Measurements from ENCODE around the gene CDK5RAP1.

Gene CDK5RAP1

GRCh38 chr20:33333616-33334015 is 67.7 kb downstream of the CDK5RAP1 start:
- Mint-ChIP-seq H3K9me3 (no peaks in the 10 kb centered on the region), H3K4me3 (no peak overlapping the region), H3K27me3 (peaks cover 62% of the 10 kb centered on the region), H3K27ac (ENCODE audit: low read depth) (no peak overlapping the region), H3K36me3 (ENCODE audit: insufficient read depth) (no peaks in the 10 kb centered on the region), H3K4me1 (no peaks in the 10 kb centered on the region)
- DNase-seq (ENCODE audit: low spot score in 2 of 2) (no peak), ATAC-seq (replicated peaks; ENCODE audit: extremely low read depth, poor library complexity, severe bottlenecking) (no peak)

- Mint-ChIP-seq H3K27me3 (peaks cover 68% of the 10 kb centered on the region), H3K4me1 (no peaks in the 10 kb centered on the region), H3K27ac (ENCODE audit: low read depth) (no peak overlapping the region), H3K9me3 (no peaks in the 10 kb centered on the region), H3K36me3 (ENCODE audit: insufficient read depth) (peaks cover under 1% of the 10 kb centered on the region), H3K4me3 (no peak overlapping the region)
- DNase-seq (ENCODE audit: low spot score in 2 of 2) (no peak), ATAC-seq (replicated peaks; ENCODE audit: extremely low read depth, poor library complexity, severe bottlenecking) (no peak)
These were observed 68.3 kb downstream of the CDK5RAP1 start for GRCh38 chr20:33332905-33333456.

GRCh38 chr20:33328157-33329137 is 72.9 kb downstream of the CDK5RAP1 start:
- no peaks in the 10 kb centered on the region for H3K4me1 Mint-ChIP-seq
- H3K9me3 Mint-ChIP-seq, result no peaks in the 10 kb centered on the region
- peaks cover 76% of the 10 kb centered on the region for H3K27me3 Mint-ChIP-seq
- ATAC-seq (replicated peaks; ENCODE audit: extremely low read depth, poor library complexity, severe bottlenecking) (no peak), DNase-seq (ENCODE audit: low spot score in 2 of 2) (no peak)
- H3K27ac Mint-ChIP-seq (ENCODE audit: low read depth), result no peak overlapping the region
- peaks cover 2% of the 10 kb centered on the region for H3K36me3 Mint-ChIP-seq (ENCODE audit: insufficient read depth)
- H3K4me3 Mint-ChIP-seq, result no peak overlapping the region

- Mint-ChIP-seq H3K9me3 (no peaks in the 10 kb centered on the region), H3K36me3 (ENCODE audit: insufficient read depth) (peaks cover 2% of the 10 kb centered on the region), H3K27me3 (peaks cover 66% of the 10 kb centered on the region), H3K4me1 (no peaks in the 10 kb centered on the region), H3K27ac (ENCODE audit: low read depth) (no peak overlapping the region), H3K4me3 (no peak overlapping the region)
- no peak for ATAC-seq (replicated peaks; ENCODE audit: extremely low read depth, poor library complexity, severe bottlenecking)
- no peak for DNase-seq (ENCODE audit: low spot score in 2 of 2)
These were observed 76.0 kb downstream of the CDK5RAP1 start for GRCh38 chr20:33325350-33325749.

GRCh38 chr20:33323236-33323635 is 78.1 kb downstream of the CDK5RAP1 start:
- H3K4me3 Mint-ChIP-seq, result no peak overlapping the region
- peaks cover 2% of the 10 kb centered on the region for H3K36me3 Mint-ChIP-seq (ENCODE audit: insufficient read depth)
- DNase-seq (ENCODE audit: low spot score in 2 of 2) (no peak), ATAC-seq (replicated peaks; ENCODE audit: extremely low read depth, poor library complexity, severe bottlenecking) (no peak)
- no peaks in the 10 kb centered on the region for H3K4me1 Mint-ChIP-seq
- H3K9me3 Mint-ChIP-seq, result no peaks in the 10 kb centered on the region
- no peak overlapping the region for H3K27ac Mint-ChIP-seq (ENCODE audit: low read depth)
- peaks cover 57% of the 10 kb centered on the region for H3K27me3 Mint-ChIP-seq

GRCh38 chr20:33322456-33322855 is 78.9 kb downstream of the CDK5RAP1 start:
- ATAC-seq (replicated peaks; ENCODE audit: extremely low read depth, poor library complexity, severe bottlenecking) (no peak), DNase-seq (ENCODE audit: low spot score in 2 of 2) (no peak)
- Mint-ChIP-seq H3K4me1 (no peaks in the 10 kb centered on the region), H3K27ac (ENCODE audit: low read depth) (no peak overlapping the region), H3K9me3 (no peaks in the 10 kb centered on the region), H3K36me3 (ENCODE audit: insufficient read depth) (no peaks in the 10 kb centered on the region), H3K4me3 (no peak overlapping the region), H3K27me3 (peaks cover 56% of the 10 kb centered on the region)

- no peaks in the 10 kb centered on the region for H3K9me3 Mint-ChIP-seq
- no peak overlapping the region for H3K27ac Mint-ChIP-seq (ENCODE audit: low read depth)
- no peaks in the 10 kb centered on the region for H3K36me3 Mint-ChIP-seq (ENCODE audit: insufficient read depth)
- H3K4me1 Mint-ChIP-seq, result no peaks in the 10 kb centered on the region
- H3K27me3 Mint-ChIP-seq, result peaks cover 59% of the 10 kb centered on the region
- ATAC-seq (replicated peaks; ENCODE audit: extremely low read depth, poor library complexity, severe bottlenecking), result no peak
- H3K4me3 Mint-ChIP-seq, result no peak overlapping the region
- DNase-seq (ENCODE audit: low spot score in 2 of 2), result no peak
These were observed 81.3 kb downstream of the CDK5RAP1 start for GRCh38 chr20:33320006-33320405.

- H3K4me1 Mint-ChIP-seq, result no peaks in the 10 kb centered on the region
- DNase-seq (ENCODE audit: low spot score in 2 of 2), result no peak
- H3K27ac Mint-ChIP-seq (ENCODE audit: low read depth), result no peak overlapping the region
- no peak for ATAC-seq (replicated peaks; ENCODE audit: extremely low read depth, poor library complexity, severe bottlenecking)
- H3K27me3 Mint-ChIP-seq, result peaks cover 44% of the 10 kb centered on the region
- H3K9me3 Mint-ChIP-seq, result no peaks in the 10 kb centered on the region
- no peak overlapping the region for H3K4me3 Mint-ChIP-seq
- H3K36me3 Mint-ChIP-seq (ENCODE audit: insufficient read depth), result no peaks in the 10 kb centered on the region
These were observed 83.3 kb downstream of the CDK5RAP1 start for GRCh38 chr20:33318096-33318429.

GRCh38 chr20:33317424-33318095 is 83.8 kb downstream of the CDK5RAP1 start:
- H3K4me3 Mint-ChIP-seq, result no peak overlapping the region
- no peaks in the 10 kb centered on the region for H3K9me3 Mint-ChIP-seq
- no peak for ATAC-seq (replicated peaks; ENCODE audit: extremely low read depth, poor library complexity, severe bottlenecking)
- DNase-seq (ENCODE audit: low spot score in 2 of 2), result no peak
- no peaks in the 10 kb centered on the region for H3K4me1 Mint-ChIP-seq
- H3K27me3 Mint-ChIP-seq, result peaks cover 40% of the 10 kb centered on the region
- H3K36me3 Mint-ChIP-seq (ENCODE audit: insufficient read depth), result no peaks in the 10 kb centered on the region
- H3K27ac Mint-ChIP-seq (ENCODE audit: low read depth), result no peak overlapping the region

- no peaks in the 10 kb centered on the region for H3K36me3 Mint-ChIP-seq (ENCODE audit: insufficient read depth)
- no peaks in the 10 kb centered on the region for H3K9me3 Mint-ChIP-seq
- H3K27ac Mint-ChIP-seq (ENCODE audit: low read depth), result no peak overlapping the region
- no peak for ATAC-seq (replicated peaks; ENCODE audit: extremely low read depth, poor library complexity, severe bottlenecking)
- no peak overlapping the region for H3K4me3 Mint-ChIP-seq
- H3K27me3 Mint-ChIP-seq, result peaks cover 34% of the 10 kb centered on the region
- no peak for DNase-seq (ENCODE audit: low spot score in 2 of 2)
- H3K4me1 Mint-ChIP-seq, result no peaks in the 10 kb centered on the region
These were observed 84.4 kb downstream of the CDK5RAP1 start for GRCh38 chr20:33316958-33317357.

- Mint-ChIP-seq H3K4me1 (no peaks in the 10 kb centered on the region), H3K9me3 (no peaks in the 10 kb centered on the region), H3K27me3 (peaks cover 32% of the 10 kb centered on the region), H3K27ac (ENCODE audit: low read depth) (no peak overlapping the region), H3K4me3 (no peak overlapping the region), H3K36me3 (ENCODE audit: insufficient read depth) (no peaks in the 10 kb centered on the region)
- no peak for DNase-seq (ENCODE audit: low spot score in 2 of 2)
- ATAC-seq (replicated peaks; ENCODE audit: extremely low read depth, poor library complexity, severe bottlenecking), result no peak
These were observed 85.0 kb downstream of the CDK5RAP1 start for GRCh38 chr20:33316343-33316742.

GRCh38 chr20:33313686-33314314 is 87.5 kb downstream of the CDK5RAP1 start:
- no peak for ATAC-seq (replicated peaks; ENCODE audit: extremely low read depth, poor library complexity, severe bottlenecking)
- Mint-ChIP-seq H3K36me3 (ENCODE audit: insufficient read depth) (no peaks in the 10 kb centered on the region), H3K27me3 (peaks cover 21% of the 10 kb centered on the region), H3K4me3 (no peak overlapping the region), H3K4me1 (no peaks in the 10 kb centered on the region), H3K27ac (ENCODE audit: low read depth) (no peak overlapping the region), H3K9me3 (no peaks in the 10 kb centered on the region)
- no peak for DNase-seq (ENCODE audit: low spot score in 2 of 2)

All from central memory CD8-positive, alpha-beta T cell (primary cell).